GM12864 (cell line): ENCODE measurements around the gene KIF4A.
A peak's percentile ranks its signal among the peaks of the same experiment; 100 is the strongest.
"Not testable (repeated sequence)": the region's sequence is repeated elsewhere in the genome, so short reads cannot be mapped to it uniquely, and the experiment has no call there.

ENCODE experiments used
- DNase-seq: peaks from one replicate; pipeline ENCODE4 v3.0.0-alpha.2; 2011; ENCODE audit warnings: low read depth
- H3K4me3 ChIP-seq: 2 replicates; pipeline ENCODE4 v1.5.1; 2011; ENCODE audit warnings: mild to moderate bottlenecking, low read depth, low read length, control low read depth
- TF ChIP-seq, protein P1 (sequence below): IDR thresholded peaks from 2 replicates; pipeline ENCODE4 v1.5.1; 2011; ENCODE audit warnings: low read depth, mild to moderate bottlenecking, moderate library complexity, low read length, control low read depth, inconsistent platforms; ENCODE audit errors: missing control alignments

KIF4A gene, protein sequence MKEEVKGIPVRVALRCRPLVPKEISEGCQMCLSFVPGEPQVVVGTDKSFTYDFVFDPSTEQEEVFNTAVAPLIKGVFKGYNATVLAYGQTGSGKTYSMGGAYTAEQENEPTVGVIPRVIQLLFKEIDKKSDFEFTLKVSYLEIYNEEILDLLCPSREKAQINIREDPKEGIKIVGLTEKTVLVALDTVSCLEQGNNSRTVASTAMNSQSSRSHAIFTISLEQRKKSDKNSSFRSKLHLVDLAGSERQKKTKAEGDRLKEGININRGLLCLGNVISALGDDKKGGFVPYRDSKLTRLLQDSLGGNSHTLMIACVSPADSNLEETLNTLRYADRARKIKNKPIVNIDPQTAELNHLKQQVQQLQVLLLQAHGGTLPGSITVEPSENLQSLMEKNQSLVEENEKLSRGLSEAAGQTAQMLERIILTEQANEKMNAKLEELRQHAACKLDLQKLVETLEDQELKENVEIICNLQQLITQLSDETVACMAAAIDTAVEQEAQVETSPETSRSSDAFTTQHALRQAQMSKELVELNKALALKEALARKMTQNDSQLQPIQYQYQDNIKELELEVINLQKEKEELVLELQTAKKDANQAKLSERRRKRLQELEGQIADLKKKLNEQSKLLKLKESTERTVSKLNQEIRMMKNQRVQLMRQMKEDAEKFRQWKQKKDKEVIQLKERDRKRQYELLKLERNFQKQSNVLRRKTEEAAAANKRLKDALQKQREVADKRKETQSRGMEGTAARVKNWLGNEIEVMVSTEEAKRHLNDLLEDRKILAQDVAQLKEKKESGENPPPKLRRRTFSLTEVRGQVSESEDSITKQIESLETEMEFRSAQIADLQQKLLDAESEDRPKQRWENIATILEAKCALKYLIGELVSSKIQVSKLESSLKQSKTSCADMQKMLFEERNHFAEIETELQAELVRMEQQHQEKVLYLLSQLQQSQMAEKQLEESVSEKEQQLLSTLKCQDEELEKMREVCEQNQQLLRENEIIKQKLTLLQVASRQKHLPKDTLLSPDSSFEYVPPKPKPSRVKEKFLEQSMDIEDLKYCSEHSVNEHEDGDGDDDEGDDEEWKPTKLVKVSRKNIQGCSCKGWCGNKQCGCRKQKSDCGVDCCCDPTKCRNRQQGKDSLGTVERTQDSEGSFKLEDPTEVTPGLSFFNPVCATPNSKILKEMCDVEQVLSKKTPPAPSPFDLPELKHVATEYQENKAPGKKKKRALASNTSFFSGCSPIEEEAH

DNA sequence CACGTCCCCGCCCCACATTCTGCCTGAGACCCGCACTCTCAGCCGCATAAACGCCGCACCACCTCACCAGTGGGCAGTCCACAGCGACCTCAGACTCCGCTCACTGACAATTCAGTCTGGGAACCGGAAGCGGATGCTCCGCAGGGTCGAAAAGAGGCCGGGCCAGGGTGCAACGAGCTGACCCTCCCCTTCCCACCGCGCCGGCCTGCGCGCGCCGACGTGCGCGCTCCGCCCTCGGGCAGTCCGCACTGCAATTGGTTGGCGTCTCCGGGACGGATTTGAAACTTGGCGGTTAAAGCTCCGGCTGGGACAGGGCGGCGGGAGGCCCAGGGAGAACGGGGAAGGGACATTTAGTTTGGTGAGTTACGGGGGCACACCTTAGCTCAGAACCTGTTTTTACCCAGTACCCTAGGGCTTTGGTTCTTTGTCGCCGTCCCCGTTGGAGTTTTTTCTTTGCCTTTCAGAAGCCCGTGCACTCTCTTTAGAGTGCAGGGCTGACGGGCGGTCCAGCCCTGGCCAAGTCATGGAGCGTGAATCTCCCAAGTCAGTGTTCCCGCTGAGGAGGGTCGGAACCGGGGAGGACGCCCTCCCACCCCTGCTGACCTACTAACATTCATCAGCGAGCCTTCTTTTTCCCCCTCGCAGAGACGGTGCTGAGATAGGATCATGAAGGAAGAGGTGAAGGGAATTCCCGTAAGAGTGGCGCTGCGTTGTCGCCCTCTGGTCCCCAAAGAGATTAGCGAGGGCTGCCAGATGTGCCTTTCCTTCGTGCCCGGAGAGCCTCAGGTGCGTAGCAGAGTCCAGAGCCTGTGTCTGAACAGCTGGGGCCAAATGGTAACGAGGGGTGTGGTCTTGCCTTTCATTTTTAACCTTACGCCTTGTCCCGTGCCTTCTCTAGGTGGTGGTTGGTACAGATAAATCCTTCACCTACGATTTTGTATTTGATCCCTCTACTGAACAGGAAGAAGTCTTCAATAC, at the start of gene KIF4A, which contains the start of gene PDZD11:
KIF4A (plus strand) TSS at position 312 of the 978 bp plus-strand sequence; CDS start at position 667, 355 bp downstream.
PDZD11 (minus strand) TSS at position 135 of the 978 bp plus-strand sequence. CDS start 586 bp downstream, outside the sequence.
- DNase-seq, result peak; percentile 47
- H3K4me3 ChIP-seq, result peak within 1 kb of the TSS; percentile 80
- TF ChIP-seq, protein P1, sequence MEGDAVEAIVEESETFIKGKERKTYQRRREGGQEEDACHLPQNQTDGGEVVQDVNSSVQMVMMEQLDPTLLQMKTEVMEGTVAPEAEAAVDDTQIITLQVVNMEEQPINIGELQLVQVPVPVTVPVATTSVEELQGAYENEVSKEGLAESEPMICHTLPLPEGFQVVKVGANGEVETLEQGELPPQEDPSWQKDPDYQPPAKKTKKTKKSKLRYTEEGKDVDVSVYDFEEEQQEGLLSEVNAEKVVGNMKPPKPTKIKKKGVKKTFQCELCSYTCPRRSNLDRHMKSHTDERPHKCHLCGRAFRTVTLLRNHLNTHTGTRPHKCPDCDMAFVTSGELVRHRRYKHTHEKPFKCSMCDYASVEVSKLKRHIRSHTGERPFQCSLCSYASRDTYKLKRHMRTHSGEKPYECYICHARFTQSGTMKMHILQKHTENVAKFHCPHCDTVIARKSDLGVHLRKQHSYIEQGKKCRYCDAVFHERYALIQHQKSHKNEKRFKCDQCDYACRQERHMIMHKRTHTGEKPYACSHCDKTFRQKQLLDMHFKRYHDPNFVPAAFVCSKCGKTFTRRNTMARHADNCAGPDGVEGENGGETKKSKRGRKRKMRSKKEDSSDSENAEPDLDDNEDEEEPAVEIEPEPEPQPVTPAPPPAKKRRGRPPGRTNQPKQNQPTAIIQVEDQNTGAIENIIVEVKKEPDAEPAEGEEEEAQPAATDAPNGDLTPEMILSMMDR, result no peak

DNA sequence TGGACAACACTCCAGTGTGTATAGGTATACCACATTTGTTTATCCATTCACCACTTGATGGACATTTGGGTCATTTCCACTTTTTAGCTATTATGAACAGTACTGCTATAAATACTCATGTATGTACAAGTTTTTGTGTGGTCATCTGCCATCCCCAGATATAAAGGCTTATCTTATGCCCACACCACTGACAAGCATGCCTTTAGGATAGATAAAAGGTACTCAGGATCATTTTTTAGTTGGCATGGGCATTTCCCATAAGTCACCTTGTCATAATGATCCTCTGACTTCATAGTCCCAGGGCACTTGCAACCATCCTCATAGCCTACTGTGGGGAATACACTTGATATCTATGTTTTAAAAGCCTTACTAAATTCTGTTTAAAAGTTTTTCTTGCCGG, 49.2 kb upstream of the KIF4A start:
- TF ChIP-seq, protein P1, result no peak
- no peak overlapping the region for H3K4me3 ChIP-seq
- no peak for DNase-seq

DNA sequence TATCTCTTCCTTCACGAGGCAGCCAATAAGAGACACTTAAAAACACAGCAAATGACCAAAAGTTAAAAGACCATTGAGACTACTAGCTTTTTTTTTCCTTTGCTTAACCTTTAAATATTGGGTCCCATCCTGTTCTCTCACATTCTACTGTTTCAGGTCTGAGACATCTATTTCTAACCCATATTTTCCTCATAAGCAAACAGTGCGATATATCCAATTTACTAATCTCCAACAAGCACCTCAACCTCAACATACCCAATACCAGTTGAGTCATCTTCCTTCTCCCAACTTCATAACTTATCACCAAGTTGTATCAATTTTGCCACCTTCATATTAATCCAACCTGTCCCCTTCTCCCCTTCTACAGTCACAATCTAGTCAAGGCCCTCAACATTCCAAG, 48.4 kb upstream of the KIF4A start:
- no peak for DNase-seq
- no peak overlapping the region for H3K4me3 ChIP-seq
- TF ChIP-seq, protein P1, result no peak

DNA sequence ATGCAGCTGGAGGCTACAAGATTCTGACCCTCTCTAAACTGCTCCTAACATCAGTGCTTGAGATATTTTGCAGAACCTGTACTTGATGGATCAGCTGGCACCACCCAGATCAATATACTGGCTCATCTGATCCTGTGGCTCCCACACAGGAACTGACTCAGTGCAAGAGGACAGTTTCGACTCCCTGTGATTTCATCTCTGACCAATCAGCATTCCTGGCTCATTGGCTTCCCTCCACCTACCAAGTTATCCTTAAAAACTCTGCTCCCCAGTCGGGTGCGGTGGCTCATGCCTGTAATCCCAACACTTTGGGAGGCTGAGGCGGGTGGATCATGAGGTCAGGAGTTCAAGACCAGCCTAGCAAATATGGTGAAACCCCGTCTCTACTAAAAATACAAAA, 46.3 kb upstream of the KIF4A start:
- not testable (repeated sequence) for DNase-seq

DNA sequence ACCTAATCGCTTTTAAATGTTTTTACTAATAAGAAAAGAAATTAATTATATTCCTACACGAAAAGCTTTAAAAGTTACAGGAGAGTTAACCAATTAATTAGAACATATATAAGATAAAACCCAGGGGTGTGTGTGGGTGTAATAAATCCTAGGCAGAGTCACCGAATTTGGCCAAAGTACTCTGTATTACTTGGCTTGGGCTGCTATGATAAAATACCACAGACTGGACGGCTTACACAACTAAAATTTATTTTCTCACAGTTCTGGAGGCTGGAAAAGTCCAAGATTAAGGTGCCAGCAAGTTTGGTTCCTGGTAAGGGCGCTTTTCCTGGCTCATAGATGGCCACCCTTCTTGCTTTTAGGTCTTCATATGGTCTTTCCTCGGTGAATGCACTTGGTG, 45.0 kb upstream of the KIF4A start:
- no peak overlapping the region for H3K4me3 ChIP-seq
- no peak for DNase-seq
- TF ChIP-seq, protein P1, result no peak

More for the DNA sequence above, 46.3 kb upstream of the KIF4A start:
- H3K4me3 ChIP-seq, result not testable (repeated sequence)

DNA sequence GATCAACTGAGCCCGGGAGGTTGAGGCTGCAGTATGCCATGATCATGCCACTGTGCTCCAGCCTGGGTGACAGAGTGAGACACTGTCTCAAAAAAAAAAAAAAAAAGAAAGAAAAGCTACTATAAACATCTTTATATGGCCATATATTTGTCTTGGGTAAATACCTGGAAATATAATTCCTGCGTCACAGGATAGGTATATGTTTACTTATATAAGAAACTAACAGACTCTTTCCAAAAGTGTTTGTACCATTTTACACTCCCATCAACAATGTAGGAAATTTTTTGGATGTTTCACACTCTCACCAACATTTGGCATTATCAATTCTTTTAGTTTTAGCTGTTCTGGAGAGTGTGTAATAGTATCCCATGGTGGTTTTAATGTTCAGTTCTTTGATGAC, 42.7 kb upstream of the KIF4A start:
- DNase-seq, result no peak
- H3K4me3 ChIP-seq, result no peak overlapping the region
- TF ChIP-seq, protein P1, result no peak
